Uterus (tissue), 4 donors: ENCODE data around the gene PLCG1. TPM values are rescaled to one million over a fixed set of nuclear protein-coding genes. Genes with fewer than 3 reads are reported as not detected.

Experiments used
- DNase-seq, 2 donors: peaks; one replicate each; pipeline ENCODE4 v3.0.0-alpha.2; 2019 to 2020
- H3K27ac ChIP-seq, 2 donors: fragments of 200-600 bp; sonication (generic); 1 replicate in 1 of 2; 2 replicates in 1 of 2; pipeline ENCODE4 v1.5.1; 2016 to 2018
- H3K27me3 ChIP-seq, 2 donors: fragments of 200-600 bp; sonication (generic); one replicate each; pipeline ENCODE4 v1.5.1; 2018 to 2019; ENCODE audit warnings: control low read depth in 1 of 2
- H3K36me3 ChIP-seq, 2 donors: fragments of 200-600 bp; sonication (generic); one replicate each; pipeline ENCODE4 v1.5.1; 2019; ENCODE audit warnings: control low read depth in 1 of 2
- H3K4me1 ChIP-seq, 2 donors: fragments of 200-600 bp; sonication (generic); one replicate each; pipeline ENCODE4 v1.5.1; 2018 to 2019; ENCODE audit warnings: control low read depth in 1 of 2
- H3K4me3 ChIP-seq, 2 donors: fragments of 200-600 bp; sonication (generic); 1 replicate in 1 of 2; 2 replicates in 1 of 2; pipeline ENCODE4 v1.5.1; 2018 to 2019; ENCODE audit warnings: mild to moderate bottlenecking in 1 of 2
- H3K9me3 ChIP-seq, 2 donors: fragments of 200-600 bp; sonication (generic); one replicate each; pipeline ENCODE4 v1.5.1; 2019; ENCODE audit warnings: control low read depth in 1 of 2
- POLR2A ChIP-seq, 2 donors: fragments of 450-650 bp; IDR thresholded peaks; one replicate each; pipeline ENCODE4 v1.6.1; 2016; ENCODE audit warnings: antibody characterized with exemption in 2 of 2, mild to moderate bottlenecking in 1 of 2, moderate library complexity in 1 of 2
- intact Hi-C: fragments of 100-400 bp; cut with DNase I; formaldehyde crosslinking; loops from one replicate; pipeline ENCODE4 v1.15.1; 2023; ENCODE audit warnings: low total_unique reads
- total RNA-seq, 4 donors: library from RNA; depleted of rRNA in 3 of 4; stranded (reverse); fragments of >200 nt in 3 of 4; gene quantifications; one replicate each; pipeline versions ENCODE4 v1.1.0 to v1.2.4, GENCODE V29; 2014 to 2023
- TF ChIP-seq, protein P1 (sequence below), 4 experiments: fragments of 200-600 bp in 2 of 4; fragments of 450-650 bp in 2 of 4; sonication (generic) in 2 of 4; IDR thresholded peaks; one replicate each; pipeline ENCODE4 v1.5.1; 2016 to 2019; ENCODE audit warnings: antibody characterized with exemption in 4 of 4, mild to moderate bottlenecking in 2 of 4, moderate library complexity in 1 of 4
- donor health status: DM: yes; HTN: yes; CAD: no.

Gene PLCG1
- total RNA-seq, 4 donors from 2014 or later, result 38.8 to 180 (median 138) TPM

DNA sequence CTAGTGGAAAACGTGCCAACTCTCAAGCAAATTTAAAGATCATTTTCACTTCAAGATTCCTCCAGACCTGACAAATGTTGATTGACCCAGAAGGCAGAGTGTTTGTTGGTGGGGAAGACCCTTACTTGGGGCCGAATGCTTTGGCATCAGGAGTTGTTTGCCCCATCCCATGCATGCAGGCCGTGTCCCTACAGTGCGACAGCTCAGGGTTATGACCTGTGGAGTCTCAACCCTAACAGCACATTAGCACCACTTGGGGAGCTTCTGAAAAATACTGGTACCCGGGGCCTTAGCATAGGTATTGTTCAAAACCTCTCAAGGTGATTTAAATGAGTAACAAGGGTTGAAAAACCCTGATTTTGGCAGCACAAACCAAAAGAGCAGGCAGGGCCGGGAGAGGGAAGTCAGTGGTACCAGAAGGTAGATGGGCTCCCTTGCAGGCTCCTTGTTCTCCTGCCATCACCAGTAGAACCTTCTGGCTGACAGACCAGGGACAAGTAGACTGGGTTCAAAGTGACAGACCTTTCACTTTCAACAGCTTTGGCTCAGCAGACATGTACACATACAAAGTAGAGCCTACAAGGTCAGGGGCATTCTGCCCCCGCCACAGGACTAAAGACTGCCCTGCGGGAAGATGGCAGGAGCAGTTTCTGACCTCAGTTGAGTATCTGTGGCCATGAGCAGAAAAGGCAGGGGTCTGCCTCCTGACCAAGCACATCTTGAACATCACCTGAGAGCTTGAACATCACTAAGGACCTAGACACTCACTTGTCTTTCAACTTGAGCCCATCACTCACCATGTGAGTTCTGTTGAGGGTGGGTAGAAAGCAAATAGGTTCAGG, 39.6 kb downstream of the PLCG1 start:
- no peak for DNase-seq
- Histone ChIP-seq H3K36me3 (no peaks in the 10 kb centered on the region), H3K27me3 (no peaks in the 10 kb centered on the region), H3K4me3 (no peak overlapping the region), H3K4me1 (peaks cover 0 to 21% of the 10 kb centered on the region in 2 donors), H3K27ac (peak overlapping the region; percentile 65 to 85), H3K9me3 (no peaks in the 10 kb centered on the region)
- TF ChIP-seq, protein P1, sequence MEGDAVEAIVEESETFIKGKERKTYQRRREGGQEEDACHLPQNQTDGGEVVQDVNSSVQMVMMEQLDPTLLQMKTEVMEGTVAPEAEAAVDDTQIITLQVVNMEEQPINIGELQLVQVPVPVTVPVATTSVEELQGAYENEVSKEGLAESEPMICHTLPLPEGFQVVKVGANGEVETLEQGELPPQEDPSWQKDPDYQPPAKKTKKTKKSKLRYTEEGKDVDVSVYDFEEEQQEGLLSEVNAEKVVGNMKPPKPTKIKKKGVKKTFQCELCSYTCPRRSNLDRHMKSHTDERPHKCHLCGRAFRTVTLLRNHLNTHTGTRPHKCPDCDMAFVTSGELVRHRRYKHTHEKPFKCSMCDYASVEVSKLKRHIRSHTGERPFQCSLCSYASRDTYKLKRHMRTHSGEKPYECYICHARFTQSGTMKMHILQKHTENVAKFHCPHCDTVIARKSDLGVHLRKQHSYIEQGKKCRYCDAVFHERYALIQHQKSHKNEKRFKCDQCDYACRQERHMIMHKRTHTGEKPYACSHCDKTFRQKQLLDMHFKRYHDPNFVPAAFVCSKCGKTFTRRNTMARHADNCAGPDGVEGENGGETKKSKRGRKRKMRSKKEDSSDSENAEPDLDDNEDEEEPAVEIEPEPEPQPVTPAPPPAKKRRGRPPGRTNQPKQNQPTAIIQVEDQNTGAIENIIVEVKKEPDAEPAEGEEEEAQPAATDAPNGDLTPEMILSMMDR (IDR thresholded peaks at IDR 0.05), result no peak
- TF ChIP-seq POLR2A (IDR thresholded peaks at IDR 0.05), result no peak
- intact Hi-C loops, result no loop called here

DNA sequence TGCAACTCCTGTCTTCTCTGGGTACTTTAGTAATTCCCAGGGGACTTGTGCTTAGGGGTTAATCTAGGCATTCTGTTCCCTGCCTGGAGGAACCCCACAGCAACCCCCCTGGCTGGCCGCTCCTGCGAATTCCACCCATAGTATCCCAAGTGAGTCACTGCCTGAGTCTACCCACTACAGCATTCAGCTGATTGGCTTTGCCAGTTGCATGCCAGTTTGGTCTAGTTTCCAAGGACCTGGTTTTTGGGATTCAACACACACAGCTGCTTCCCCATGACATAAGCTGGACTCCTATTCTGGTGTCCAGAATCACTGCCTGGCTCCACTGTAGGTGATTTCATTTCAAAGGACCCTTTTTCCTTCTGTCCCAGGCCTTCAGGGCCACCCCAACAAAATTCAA, 40.3 kb downstream of the PLCG1 start:
- H3K27ac ChIP-seq, result peak overlapping the region; percentile 65 to 85
- TF ChIP-seq POLR2A (IDR thresholded peaks at IDR 0.05), result no peak
- TF ChIP-seq, protein P1 (IDR thresholded peaks at IDR 0.05), result no peak
- peak; percentile 50 to 59 for DNase-seq
- intact Hi-C loops, result no loop called here
- no peak overlapping the region for H3K4me3 ChIP-seq
- H3K27me3 ChIP-seq, result no peaks in the 10 kb centered on the region
- peaks cover 0 to 20% of the 10 kb centered on the region in 2 donors for H3K4me1 ChIP-seq
- no peaks in the 10 kb centered on the region for H3K9me3 ChIP-seq
- H3K36me3 ChIP-seq, result no peaks in the 10 kb centered on the region

DNA sequence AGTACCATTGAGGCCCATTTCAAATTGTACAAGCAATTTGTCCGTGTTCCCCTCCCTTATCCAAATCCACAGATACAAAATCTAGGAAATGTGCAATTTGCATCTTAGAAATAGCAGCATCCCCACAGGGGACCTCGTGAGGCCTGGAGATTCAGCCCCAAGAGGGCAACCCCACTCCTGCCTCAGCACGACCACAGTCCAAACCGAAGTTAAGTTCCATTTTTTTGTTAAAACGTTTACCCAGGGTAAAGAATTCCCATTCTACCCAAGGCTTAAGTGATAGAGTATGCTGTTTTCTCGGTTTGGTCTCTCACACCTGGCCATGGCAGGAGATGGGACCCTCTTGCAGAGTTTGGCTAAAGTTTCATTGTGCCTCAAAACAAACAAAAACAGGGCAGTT, 41.2 kb downstream of the PLCG1 start:
- Histone ChIP-seq H3K9me3 (no peaks in the 10 kb centered on the region), H3K36me3 (no peaks in the 10 kb centered on the region), H3K4me1 (peaks cover 0 to 15% of the 10 kb centered on the region in 2 donors), H3K27me3 (no peaks in the 10 kb centered on the region), H3K4me3 (no peak overlapping the region), H3K27ac (peak overlapping the region; percentile 65 to 85)
- TF ChIP-seq, protein P1 (IDR thresholded peaks at IDR 0.05), result no peak
- TF ChIP-seq POLR2A (IDR thresholded peaks at IDR 0.05), result no peak
- no peak for DNase-seq
- intact Hi-C loops, result no loop called here

DNA sequence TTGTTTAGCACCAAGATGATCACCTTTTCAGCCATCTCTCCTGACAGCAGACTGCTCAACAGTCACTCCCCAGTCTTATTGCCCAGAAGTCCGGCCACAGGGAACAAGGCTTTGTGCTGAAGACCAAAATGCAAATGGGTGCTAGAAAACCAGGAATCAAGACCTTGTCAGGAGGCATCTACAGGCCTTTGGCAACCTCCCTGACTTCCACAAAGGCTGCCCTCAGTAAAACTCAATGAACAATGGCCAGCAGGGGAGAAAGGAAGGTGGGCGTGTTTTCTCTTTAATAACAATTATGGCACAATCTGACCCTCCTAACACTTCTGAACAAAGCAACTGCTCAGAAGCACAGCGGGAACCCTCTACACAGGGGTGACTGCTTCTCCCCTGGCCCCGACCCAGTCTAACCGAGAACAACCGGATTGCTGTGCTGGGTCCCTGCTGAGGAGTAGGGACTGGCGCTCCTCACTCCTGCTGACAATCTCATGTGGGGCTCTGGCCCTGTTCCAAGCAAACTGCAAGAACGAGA, 41.6 kb downstream of the PLCG1 start:
- intact Hi-C loops, result no loop called here
- Histone ChIP-seq H3K27me3 (no peaks in the 10 kb centered on the region), H3K4me3 (no peak overlapping the region), H3K4me1 (peaks cover 0 to 15% of the 10 kb centered on the region in 2 donors), H3K36me3 (no peaks in the 10 kb centered on the region), H3K27ac (peak overlapping the region; percentile 65 to 85), H3K9me3 (no peaks in the 10 kb centered on the region)
- DNase-seq, result peak in 1 of 2 donors; percentile 30
- TF ChIP-seq, protein P1 (IDR thresholded peaks at IDR 0.05), result no peak
- TF ChIP-seq POLR2A (IDR thresholded peaks at IDR 0.05), result no peak

DNA sequence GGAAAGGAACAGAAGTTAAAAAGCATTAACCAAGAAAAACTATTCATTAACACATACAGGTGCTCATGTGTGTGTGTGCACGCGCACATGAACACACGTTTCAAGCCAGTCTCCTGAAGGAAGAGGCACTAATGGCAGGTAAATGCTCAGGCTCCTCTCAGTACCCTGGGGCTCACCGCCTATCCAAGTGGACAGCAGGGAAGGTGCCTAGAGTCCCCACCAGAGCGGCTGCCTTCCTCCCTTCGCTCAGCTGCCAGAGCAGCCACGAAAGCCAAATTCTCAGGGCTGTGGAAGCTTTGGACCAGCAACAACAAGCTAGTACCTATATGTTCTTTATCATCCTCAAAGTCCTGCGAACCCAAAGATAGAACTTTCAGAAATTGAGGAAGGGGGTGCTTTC, 42.6 kb downstream of the PLCG1 start:
- TF ChIP-seq, protein P1 (IDR thresholded peaks at IDR 0.05), result no peak
- TF ChIP-seq POLR2A (IDR thresholded peaks at IDR 0.05), result no peak
- DNase-seq, result peak in 1 of 2 donors; percentile 4
- H3K9me3 ChIP-seq, result no peaks in the 10 kb centered on the region
- H3K27ac ChIP-seq, result no peak overlapping the region
- H3K4me1 ChIP-seq, result peaks cover 0 to 15% of the 10 kb centered on the region in 2 donors
- no peaks in the 10 kb centered on the region for H3K36me3 ChIP-seq
- H3K27me3 ChIP-seq, result no peaks in the 10 kb centered on the region
- intact Hi-C loops, result no loop called here
- H3K4me3 ChIP-seq, result no peak overlapping the region
